H54 (cell line): ENCODE results near the gene RAB6B.

Source experiments
- DNase-seq: peaks from one replicate; pipeline ENCODE4 v3.0.0; 2011; ENCODE audit warnings: low spot score, mixed read lengths; ENCODE audit not compliant: insufficient read length
- FAIRE-seq: peaks from 3 replicates; lab custom pipeline; 2011; peaks lifted over from hg19 to GRCh38; lab: Jason Lieb, UNC
- POLR2A ChIP-seq: IDR thresholded peaks from 2 replicates; pipeline ENCODE4 v1.6.1; 2011; ENCODE audit warnings: low read depth, mild to moderate bottlenecking, low read length

RAB6B gene

DNA sequence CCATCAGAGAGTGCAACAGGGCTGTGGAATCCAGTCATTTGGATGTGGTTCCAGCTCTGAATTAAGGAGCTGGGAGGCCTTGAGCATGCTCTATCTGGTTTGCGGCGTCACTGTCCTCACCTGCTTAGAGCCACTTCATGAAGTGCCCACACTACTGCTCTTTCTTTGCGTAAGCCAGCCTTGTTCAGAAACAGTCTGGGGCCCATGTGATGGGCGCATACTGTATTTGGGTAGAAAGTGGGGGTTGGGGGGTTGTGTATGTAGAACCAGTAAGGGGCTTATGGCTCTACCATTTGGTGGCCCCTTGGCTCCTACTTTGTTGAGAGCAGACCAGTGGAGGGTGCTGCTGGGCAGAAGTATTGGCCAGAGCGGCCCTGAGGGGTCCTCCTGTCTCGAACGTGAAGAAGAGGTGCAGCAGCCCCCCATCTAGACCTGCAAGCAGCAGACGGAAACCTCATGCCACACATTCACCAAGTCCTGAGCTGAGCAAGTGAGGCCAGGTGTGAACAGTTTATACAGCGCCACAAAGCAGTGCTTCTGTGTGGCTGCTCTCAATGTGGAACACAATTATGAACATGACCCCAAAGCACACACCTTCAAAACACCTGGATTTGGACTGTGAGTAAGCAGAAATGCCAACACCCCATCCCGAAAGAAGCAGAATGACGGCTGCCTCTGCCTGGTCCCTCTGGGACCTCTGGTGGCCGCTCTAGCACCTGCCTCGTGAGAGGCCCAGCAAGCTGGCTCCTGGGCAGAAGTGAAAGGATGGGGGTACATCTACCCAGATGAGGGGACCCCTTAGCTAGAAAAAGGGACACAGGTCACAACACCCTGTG, 63.5 kb downstream of the RAB6B start:
- no peak for DNase-seq
- no peak for FAIRE-seq
- TF ChIP-seq POLR2A = no peak

DNA sequence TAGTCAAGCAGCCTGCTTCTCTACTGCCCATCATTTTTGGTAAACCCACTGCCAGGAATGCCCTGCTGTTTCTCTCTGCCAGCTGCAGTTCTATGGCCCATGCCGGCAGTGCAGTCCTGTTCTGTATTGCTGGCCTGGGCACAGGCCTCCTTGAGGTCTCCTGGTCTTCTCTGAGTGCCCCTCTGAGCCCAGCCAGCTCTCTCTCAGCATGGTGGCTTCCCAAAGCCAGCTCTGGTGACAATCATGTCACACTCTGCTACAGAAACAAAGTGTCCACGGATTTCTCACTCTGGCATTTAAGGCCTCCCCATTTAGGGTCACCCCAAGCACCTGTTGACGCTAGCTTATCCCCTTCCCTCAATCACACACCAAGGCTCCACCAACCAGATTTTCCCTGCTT, 65.6 kb downstream of the RAB6B start:
- TF ChIP-seq POLR2A = no peak
- FAIRE-seq (no peak), DNase-seq (no peak)

DNA sequence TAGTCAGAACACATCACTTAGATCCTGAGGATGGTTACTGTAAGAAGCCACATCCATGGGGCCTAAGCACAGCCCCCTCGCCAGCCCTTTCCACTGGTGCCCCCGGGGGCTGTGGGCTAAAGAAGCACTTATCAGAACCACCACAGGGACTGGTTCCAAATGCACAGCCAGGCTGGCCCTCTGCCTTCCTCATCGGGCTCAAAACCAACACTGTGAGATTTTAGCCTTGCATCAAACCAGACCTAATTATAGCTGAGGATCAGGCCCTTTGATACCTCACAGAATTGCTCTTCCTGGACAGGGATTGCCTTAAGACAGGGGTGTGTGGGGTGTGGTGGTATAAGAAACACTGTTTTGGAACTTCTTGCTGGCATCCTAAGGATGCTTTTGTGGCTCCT, 66.4 kb downstream of the RAB6B start:
- DNase-seq = no peak
- no peak for FAIRE-seq
- no peak for TF ChIP-seq POLR2A

DNA sequence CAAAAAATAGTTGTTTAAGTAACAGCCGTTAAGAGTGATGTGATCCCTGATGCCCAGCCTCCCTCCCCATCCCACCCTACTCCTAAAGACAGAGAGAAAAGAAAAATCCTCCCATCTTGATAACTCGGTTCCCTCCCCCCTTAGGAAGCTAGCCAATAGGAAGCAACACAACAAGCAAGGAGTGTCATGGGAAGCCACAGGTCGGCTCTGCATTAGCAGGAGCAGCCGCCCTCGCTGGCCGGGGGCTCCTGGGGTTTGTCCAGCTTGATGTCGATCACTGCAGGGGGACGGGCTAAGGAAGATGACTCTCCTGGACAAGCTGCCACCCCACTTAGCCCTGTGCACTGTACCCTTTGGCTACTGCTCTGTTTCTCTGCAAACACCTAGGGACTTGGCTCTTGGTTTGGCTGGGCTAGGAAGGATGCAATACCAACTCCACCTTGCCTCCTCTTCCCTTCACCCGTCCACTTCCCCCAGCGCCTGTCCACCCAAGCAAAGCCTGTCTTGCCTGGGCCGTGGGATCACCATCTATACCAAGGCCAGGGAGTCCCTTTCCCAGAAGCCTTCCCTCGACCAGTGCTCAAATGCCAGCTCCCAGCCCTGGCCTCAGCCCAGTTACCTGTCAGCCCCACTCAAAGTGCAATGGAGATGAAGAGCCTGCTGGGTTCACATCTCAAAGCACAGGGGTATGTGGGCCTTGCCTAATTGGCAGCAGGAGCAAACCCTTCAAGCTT, 66.9 kb downstream of the RAB6B start:
- no peak for FAIRE-seq

DNA sequence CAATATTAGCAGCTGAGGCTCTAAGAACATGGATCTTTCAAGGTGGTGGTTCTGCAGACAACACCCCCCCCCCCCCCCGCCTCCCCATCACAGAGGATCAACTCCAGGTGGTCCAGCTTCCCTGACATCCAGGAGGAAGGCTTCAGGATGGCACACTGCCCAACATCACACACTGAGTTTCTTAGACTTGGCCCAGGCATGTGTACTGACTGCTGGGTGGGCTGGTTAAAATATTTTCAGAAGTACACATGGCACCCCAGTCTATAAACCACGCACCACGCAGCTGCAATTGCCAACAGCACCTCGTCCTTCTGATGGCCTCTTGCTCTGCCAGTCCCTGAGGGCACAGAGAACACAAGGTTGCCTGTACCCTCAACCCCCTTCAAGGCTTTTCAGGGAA, 68.0 kb downstream of the RAB6B start:
- FAIRE-seq (no peak), DNase-seq (no peak)
- TF ChIP-seq POLR2A = no peak

More for the DNA sequence above, 66.9 kb downstream of the RAB6B start:
- DNase-seq = no peak
- TF ChIP-seq POLR2A = no peak

DNA sequence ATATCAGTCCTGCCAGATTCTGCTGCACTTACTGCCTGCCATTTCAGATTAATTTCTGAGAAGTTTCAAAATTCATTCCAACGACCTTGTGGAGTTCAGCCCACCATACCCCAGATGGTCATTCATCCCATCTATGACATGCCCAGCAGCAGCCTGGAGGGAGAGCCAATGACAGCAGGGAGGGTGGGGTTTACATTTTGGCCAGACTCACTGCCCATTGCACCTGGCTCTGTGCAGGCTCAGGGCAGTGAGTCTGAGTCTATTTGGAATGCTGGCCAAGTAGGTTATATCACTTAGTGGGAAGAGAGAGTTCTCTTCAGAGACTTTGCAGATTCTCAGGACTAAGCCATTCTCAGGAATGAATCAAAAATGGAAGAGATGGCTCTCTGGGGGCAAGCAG, 68.5 kb downstream of the RAB6B start:
- FAIRE-seq = no peak
- no peak for TF ChIP-seq POLR2A
- DNase-seq = no peak

DNA sequence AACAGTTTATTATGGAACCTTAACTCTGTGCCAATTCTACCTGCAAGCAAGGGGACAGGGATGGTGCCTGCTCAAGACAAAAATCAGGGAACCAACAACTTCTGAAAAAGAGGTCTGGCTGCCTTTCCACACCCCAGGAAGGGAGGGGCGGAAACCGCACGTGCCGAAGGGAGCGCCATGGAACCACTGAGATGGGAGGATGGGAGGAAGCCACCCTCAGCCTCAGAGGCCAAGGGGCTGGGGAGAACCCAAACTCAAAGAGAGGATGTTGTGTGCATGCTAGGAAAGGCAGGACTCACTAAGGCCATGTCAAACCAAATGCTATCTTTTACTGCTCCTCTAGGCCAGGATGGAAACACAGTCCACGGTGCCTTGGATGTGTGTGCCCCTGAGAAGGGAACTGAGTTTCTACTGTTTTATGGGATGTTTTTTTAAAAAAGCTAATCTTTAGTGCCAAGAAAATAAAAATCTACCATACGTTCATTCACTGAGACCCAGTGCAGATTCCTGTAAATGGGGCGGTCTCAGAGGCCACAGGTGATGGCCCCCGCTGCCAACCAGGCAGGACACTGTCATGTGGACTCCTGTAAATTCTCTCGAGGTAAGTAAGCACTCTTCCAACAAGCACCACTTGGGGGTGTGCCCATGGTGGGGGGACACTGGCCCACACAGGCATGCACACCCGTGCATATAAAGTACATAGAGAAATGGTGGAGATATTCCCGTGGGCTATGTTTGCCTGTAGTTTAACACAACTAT, 69.5 kb downstream of the RAB6B start:
- DNase-seq (no peak), FAIRE-seq (no peak)
- TF ChIP-seq POLR2A = no peak

DNA sequence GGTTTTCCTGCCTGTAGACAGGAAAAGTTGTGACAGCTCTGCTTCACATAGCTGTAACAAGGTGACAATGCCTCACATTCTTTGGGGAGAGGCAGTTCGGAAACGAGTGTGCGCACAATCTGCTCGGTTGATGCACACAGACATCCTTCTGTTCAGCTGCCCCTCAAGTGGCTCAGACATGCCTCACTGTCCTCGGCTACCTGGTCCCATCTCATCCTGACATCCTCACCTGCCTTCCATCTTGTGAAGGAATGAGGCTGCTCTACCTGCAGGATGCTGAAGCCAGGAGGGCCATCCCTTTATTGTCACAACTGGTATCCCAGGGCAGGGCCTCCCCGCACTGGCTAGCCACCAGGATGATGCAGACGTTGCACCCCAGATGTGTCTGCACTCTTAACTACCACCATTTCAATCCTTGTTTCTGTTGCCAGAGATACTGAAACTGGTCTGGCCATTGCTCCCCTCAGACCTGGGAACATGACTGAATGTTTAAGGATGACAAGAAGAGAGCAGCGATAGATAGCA, 70.7 kb downstream of the RAB6B start:
- no peak for FAIRE-seq
- no peak for DNase-seq

DNA sequence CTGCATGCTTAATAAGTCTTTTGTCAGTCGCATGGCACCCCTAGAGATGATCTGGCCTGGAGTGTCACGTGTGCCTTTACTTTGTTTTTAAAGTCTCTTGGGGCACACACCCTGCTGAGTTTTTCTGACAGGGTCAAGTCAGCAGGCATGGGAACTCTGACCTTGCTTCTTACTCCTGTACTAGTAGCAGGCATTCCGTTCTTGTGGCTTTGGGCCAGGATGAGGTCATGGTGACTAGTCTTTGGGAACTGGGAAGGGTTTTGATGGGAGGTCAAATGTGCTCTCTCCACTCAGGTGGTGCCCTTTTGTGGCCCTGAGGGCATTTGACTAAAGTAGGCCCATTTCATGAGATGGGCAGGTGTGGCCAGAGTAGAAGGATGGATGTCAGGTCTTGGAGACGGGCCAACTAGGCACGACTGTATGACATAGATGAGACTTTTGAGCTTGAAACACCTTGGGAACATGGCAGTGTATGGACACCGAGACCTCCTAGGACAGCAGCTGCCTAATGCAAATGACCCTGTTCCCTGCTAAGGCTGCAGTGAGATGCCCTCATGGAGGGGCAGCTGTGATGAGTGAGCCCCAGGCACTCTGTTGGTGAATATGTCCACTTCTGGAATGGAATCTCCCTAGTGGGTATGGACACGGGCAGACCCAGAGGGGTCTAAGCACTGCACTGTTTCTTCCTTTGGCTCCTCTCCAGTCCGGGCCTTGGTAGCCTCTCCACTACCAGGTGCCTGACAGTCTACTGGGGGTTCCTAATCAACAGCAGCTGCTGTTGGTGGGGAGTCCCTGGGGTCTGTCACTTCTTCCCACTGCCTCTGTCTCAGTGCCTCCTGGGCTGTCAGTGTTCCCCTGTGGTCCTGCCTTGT, 73.7 kb downstream of the RAB6B start:
- FAIRE-seq (peak; percentile 91), DNase-seq (peak; percentile 83)
- no peak for TF ChIP-seq POLR2A

More for the DNA sequence above, 70.7 kb downstream of the RAB6B start:
- no peak for TF ChIP-seq POLR2A

DNA sequence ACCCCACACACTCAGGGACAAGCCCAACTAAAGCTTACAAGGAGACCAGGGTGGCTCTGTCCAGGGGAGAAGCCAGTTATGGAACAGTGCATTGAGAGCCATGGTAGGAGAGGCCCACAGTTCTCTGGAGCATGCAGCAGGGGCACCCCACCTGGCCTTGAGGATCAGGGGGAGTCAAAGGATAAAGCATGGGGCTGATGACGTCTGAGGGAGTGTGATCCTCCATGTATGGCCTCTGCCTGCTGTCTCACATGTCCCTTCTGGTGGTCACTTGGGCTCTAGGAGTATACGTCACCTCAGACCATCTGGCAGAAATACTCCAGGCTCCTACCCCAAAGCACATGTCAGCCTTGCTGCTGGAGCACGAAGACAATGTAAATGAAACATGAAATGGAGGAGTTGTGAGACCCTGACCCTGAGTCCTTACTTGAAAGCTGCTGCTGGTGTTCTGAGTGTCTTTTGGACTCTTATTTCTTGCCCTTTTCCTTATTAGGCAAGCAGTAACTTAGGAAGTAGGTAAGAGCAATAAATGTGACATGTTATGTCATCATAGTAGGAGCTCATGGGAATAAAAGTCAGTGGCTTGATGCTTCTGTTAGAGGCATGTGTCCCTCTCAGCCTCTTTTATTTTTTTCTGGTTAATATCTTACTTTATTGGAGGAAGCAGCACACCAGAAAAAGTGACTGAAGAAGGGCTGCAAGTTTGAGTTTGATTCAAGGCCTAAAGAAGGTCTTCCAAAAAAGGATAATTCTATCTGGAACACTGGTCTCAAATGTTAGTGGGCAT, 74.6 kb downstream of the RAB6B start:
- FAIRE-seq (no peak), DNase-seq (no peak)
- no peak for TF ChIP-seq POLR2A

DNA sequence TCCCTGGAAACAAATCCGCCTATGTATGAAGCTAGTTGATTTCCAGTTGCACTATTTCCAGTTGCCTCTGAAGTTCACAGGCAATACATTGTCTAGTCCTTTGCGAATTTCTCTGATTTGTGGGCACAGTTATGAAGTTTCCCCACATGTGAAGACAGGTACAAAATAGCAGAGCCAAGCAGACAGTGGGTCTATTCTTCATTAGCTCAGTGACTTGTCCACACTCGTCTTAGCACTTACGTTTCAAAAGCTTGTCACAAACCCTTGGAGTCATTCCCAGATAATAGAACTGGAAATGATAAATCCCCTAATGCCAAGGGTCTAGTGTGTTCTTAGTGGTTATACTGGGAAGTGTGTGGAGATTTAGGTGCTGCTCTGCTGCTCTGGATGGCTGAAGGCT, 75.6 kb downstream of the RAB6B start:
- DNase-seq (no peak), FAIRE-seq (no peak)
- no peak for TF ChIP-seq POLR2A

DNA sequence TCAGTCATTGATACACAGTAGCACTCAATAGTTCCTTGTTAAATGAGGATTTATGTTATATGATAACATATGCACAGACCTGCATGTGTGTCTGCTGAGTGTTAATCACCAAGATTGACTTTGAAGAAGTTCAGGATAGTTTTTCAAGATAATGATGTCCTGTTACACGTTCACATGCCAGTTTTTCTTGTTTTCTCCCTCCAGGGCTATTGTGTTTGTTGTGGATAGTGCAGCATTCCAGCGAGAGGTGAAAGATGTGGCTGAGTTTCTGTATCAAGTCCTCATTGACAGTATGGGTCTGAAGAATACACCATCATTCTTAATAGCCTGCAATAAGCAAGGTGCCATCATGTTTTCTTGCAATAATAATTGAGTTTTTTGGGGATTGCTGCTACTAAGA, 80.3 kb downstream of the RAB6B start:
- FAIRE-seq = no peak
- no peak for TF ChIP-seq POLR2A
- no peak for DNase-seq
